HG02798 (cell line): ENCODE results near the gene CEND1.

ENCODE experiments used
- ATAC-seq: cut with Tn5 transposase; IDR thresholded peaks from one replicate; pipeline ENCODE4 v1.9.1; 2021; ENCODE audit warnings: mild to moderate bottlenecking; ENCODE audit not compliant: unreplicated experiment, poor library complexity

Gene CEND1

GRCh38 chr11:769887-770641 lies 19.8 kb downstream of the CEND1 start:
- no peak for ATAC-seq

- ATAC-seq = no peak
These were observed 22.7 kb downstream of the CEND1 start for GRCh38 chr11:767238-767637.

- ATAC-seq = no peak
These were observed 23.0 kb downstream of the CEND1 start for GRCh38 chr11:766936-767210.

GRCh38 chr11:766106-766935 lies 23.6 kb downstream of the CEND1 start:
- ATAC-seq = no peak

- ATAC-seq = no peak
These were observed 24.1 kb downstream of the CEND1 start for GRCh38 chr11:765802-766091.

- ATAC-seq = no peak
These were observed 24.7 kb downstream of the CEND1 start for GRCh38 chr11:765025-765801.

- ATAC-seq = no peak
These were observed 25.4 kb downstream of the CEND1 start for GRCh38 chr11:764322-765024.

GRCh38 chr11:763549-764321 lies 26.2 kb downstream of the CEND1 start:
- ATAC-seq = no peak

GRCh38 chr11:763073-763463 lies 26.8 kb downstream of the CEND1 start:
- no peak for ATAC-seq

- no peak for ATAC-seq
These were observed 27.3 kb downstream of the CEND1 start for GRCh38 chr11:762421-763072.

- no peak for ATAC-seq
These were observed 28.3 kb downstream of the CEND1 start for GRCh38 chr11:761526-762108.

- ATAC-seq = no peak
These were observed 29.7 kb downstream of the CEND1 start for GRCh38 chr11:760236-760635.

GRCh38 chr11:749731-750130 lies 40.2 kb downstream of the CEND1 start:
- no peak for ATAC-seq

- peak; percentile 14 for ATAC-seq
These were observed 41.9 kb downstream of the CEND1 start for GRCh38 chr11:748007-748359.

- peak; percentile 92 for ATAC-seq
These were observed 42.5 kb downstream of the CEND1 start, which contains the start of gene TALDO1 for GRCh38 chr11:747158-748006. TSS of gene TALDO1 (plus strand) at chr11:747464. CDS start at chr11:747482, 18 bp downstream.

GRCh38 chr11:746289-747157 lies 43.4 kb downstream of the CEND1 start:
- ATAC-seq = peak; percentile 41

- ATAC-seq = no peak
These were observed 44.5 kb downstream of the CEND1 start for GRCh38 chr11:745428-745827.
